ENCODE results near the gene CD302. TPM values are rescaled to one million over a fixed set of nuclear protein-coding genes. Genes with fewer than 3 reads are reported as not detected.
"Not testable (repeated sequence)": the region's sequence is repeated elsewhere in the genome, so short reads cannot be mapped to it uniquely, and the experiment has no call there.

The CD302 gene
- total and polyA plus RNA-seq, 7 donors = 2.7 to 7.5 (median 4.6) TPM

- no peak for TF ChIP-seq CTCF (IDR thresholded peaks at IDR 0.05)
- peaks cover 20% of the 10 kb centered on the region for H3K4me1 ChIP-seq
- DNase-seq = no peak
- peaks cover 0 to 90% of the 10 kb centered on the region in 2 donors for H3K36me3 ChIP-seq (ENCODE audit: insufficient read depth in 1 of 2, low read depth in 1 of 2)
- H3K4me3 ChIP-seq = no peak overlapping the region
- ATAC-seq = no peak
- H3K9me3 ChIP-seq = no peaks in the 10 kb centered on the region
- no peaks in the 10 kb centered on the region for H3K27me3 ChIP-seq (ENCODE audit: insufficient read depth in 3 of 3, low read length in 2 of 3)
- WGBS, 3 donors = 70 to 86% (median 73%) methylated on average over 1 of the region's 1 CpG
- intact Hi-C loops (cut with DNase I) = no loop called here
- H3K27ac ChIP-seq = peak overlapping the region; percentile 24
These were observed 62.4 kb downstream of the CD302 start for GRCh38 chr2:159735648-159736047.

- ATAC-seq (no peak), DNase-seq (no peak)
- no peak for TF ChIP-seq CTCF (IDR thresholded peaks at IDR 0.05)
- H3K27me3 ChIP-seq (ENCODE audit: insufficient read depth in 3 of 3, low read length in 2 of 3) = no peaks in the 10 kb centered on the region
- H3K4me1 ChIP-seq = no peaks in the 10 kb centered on the region
- 75 to 88% (median 76%) methylated on average over 3 of the region's 3 CpGs for WGBS, 3 donors
- no peak overlapping the region for H3K4me3 ChIP-seq
- no peaks in the 10 kb centered on the region for H3K9me3 ChIP-seq
- intact Hi-C loops (cut with DNase I) = no loop called here
- H3K27ac ChIP-seq = no peak overlapping the region
- H3K36me3 ChIP-seq (ENCODE audit: insufficient read depth in 1 of 2, low read depth in 1 of 2) = peaks cover 4 to 48% of the 10 kb centered on the region in 2 donors
These were observed 69.4 kb downstream of the CD302 start for GRCh38 chr2:159728629-159729028.

GRCh38 chr2:159725713-159726112 is 72.3 kb downstream of the CD302 start:
- H3K4me1 ChIP-seq = peaks cover 23% of the 10 kb centered on the region
- peaks cover 4 to 19% of the 10 kb centered on the region in 2 donors for H3K36me3 ChIP-seq (ENCODE audit: insufficient read depth in 1 of 2, low read depth in 1 of 2)
- no peak for ATAC-seq
- no peak overlapping the region for H3K27ac ChIP-seq
- DNase-seq = no peak
- 79 to 84% (median 83%) methylated on average over 3 of the region's 3 CpGs for WGBS, 3 donors
- H3K4me3 ChIP-seq = no peak overlapping the region
- intact Hi-C loops (cut with DNase I) = no loop called here
- no peak for TF ChIP-seq CTCF (IDR thresholded peaks at IDR 0.05)
- no peaks in the 10 kb centered on the region for H3K27me3 ChIP-seq (ENCODE audit: insufficient read depth in 3 of 3, low read length in 2 of 3)
- no peaks in the 10 kb centered on the region for H3K9me3 ChIP-seq

- ATAC-seq; intact Hi-C loops (cut with DNase I): not testable (repeated sequence)
These were observed 73.0 kb downstream of the CD302 start for GRCh38 chr2:159724795-159725572.

GRCh38 chr2:159722580-159722979 is 75.4 kb downstream of the CD302 start:
- WGBS, 3 donors = 91 to 99% (median 93%) methylated on average over 2 of the region's 2 CpGs
- H3K27ac ChIP-seq = no peak overlapping the region
- no peak for DNase-seq
- peaks cover 41% of the 10 kb centered on the region for H3K4me1 ChIP-seq
- intact Hi-C loops (cut with DNase I) = no loop called here
- TF ChIP-seq CTCF (IDR thresholded peaks at IDR 0.05) = no peak
- H3K9me3 ChIP-seq = no peaks in the 10 kb centered on the region
- ATAC-seq = no peak
- no peaks in the 10 kb centered on the region for H3K27me3 ChIP-seq (ENCODE audit: insufficient read depth in 3 of 3, low read length in 2 of 3)
- H3K4me3 ChIP-seq = no peak overlapping the region
- peaks cover 2 to 26% of the 10 kb centered on the region in 2 donors for H3K36me3 ChIP-seq (ENCODE audit: insufficient read depth in 1 of 2, low read depth in 1 of 2)

More at GRCh38 chr2:159724795-159725572, 73.0 kb downstream of the CD302 start:
- H3K27me3 ChIP-seq (ENCODE audit: insufficient read depth in 3 of 3, low read length in 2 of 3); H3K4me3 ChIP-seq; H3K27ac ChIP-seq; H3K9me3 ChIP-seq; DNase-seq: not testable (repeated sequence)
- H3K36me3 ChIP-seq (ENCODE audit: insufficient read depth in 1 of 2, low read depth in 1 of 2) = peaks cover 5 to 17% of the 10 kb centered on the region in 2 donors
- H3K4me1 ChIP-seq = peaks cover 29% of the 10 kb centered on the region
- WGBS, 3 donors = 75 to 90% (median 87%) methylated on average over 6 of the region's 6 CpGs
